GM12873 (cell line): Measurements from ENCODE around the gene DHRSX.

Source experiments
- CTCF ChIP-seq: IDR thresholded peaks from 2 replicates; pipeline ENCODE4 v1.5.1; 2012; ENCODE audit warnings: low read depth, mild to moderate bottlenecking, moderate library complexity, low read length, control low read depth; ENCODE audit not compliant: insufficient read depth; ENCODE audit errors: missing control alignments

Gene DHRSX

GRCh38 chrX:2261831-2262667, 238.7 kb downstream of the DHRSX start:
- TF ChIP-seq CTCF, result no peak

- no peak for TF ChIP-seq CTCF
These were observed 248.3 kb downstream of the DHRSX start for GRCh38 chrX:2252331-2253065.

- TF ChIP-seq CTCF, result no peak
These were observed 249.6 kb downstream of the DHRSX start for GRCh38 chrX:2251211-2251610.

- no peak for TF ChIP-seq CTCF
These were observed 256.8 kb downstream of the DHRSX start for GRCh38 chrX:2243913-2244460.

GRCh38 chrX:2242980-2243379, 257.8 kb downstream of the DHRSX start:
- TF ChIP-seq CTCF, result no peak

GRCh38 chrX:2242326-2242725, 258.4 kb downstream of the DHRSX start:
- TF ChIP-seq CTCF, result no peak

- TF ChIP-seq CTCF, result no peak
These were observed 262.8 kb downstream of the DHRSX start for GRCh38 chrX:2237976-2238375.
